ENCODE data around the gene NET1.

- TF ChIP-seq CTCF (IDR thresholded peaks at IDR 0.05), result no peak
- no peak for TF ChIP-seq POLR2A (IDR thresholded peaks at IDR 0.05)
- no peak for TF ChIP-seq POLR2AphosphoS5 (IDR thresholded peaks at IDR 0.05)
These were observed 44.2 kb downstream of the NET1 start for GRCh38 chr10:5456563-5456962.
